Daoy (cell line): ENCODE measurements around the gene NEO1. TPM values are rescaled to one million over a fixed set of nuclear protein-coding genes. Genes with fewer than 3 reads are reported as not detected.

Experiments used
- DNase-seq: peaks from one replicate; pipeline ENCODE4 v3.0.0-alpha.2; 2015; ENCODE audit warnings: low read depth
- total RNA-seq: library from RNA; depleted of rRNA; stranded (reverse); fragments of >200 nt; shearing (Covaris generic); gene quantifications from 2 replicates; pipeline ENCODE4 v1.2.3, GENCODE V29; 2014; rRNA removed

Gene NEO1, protein sequence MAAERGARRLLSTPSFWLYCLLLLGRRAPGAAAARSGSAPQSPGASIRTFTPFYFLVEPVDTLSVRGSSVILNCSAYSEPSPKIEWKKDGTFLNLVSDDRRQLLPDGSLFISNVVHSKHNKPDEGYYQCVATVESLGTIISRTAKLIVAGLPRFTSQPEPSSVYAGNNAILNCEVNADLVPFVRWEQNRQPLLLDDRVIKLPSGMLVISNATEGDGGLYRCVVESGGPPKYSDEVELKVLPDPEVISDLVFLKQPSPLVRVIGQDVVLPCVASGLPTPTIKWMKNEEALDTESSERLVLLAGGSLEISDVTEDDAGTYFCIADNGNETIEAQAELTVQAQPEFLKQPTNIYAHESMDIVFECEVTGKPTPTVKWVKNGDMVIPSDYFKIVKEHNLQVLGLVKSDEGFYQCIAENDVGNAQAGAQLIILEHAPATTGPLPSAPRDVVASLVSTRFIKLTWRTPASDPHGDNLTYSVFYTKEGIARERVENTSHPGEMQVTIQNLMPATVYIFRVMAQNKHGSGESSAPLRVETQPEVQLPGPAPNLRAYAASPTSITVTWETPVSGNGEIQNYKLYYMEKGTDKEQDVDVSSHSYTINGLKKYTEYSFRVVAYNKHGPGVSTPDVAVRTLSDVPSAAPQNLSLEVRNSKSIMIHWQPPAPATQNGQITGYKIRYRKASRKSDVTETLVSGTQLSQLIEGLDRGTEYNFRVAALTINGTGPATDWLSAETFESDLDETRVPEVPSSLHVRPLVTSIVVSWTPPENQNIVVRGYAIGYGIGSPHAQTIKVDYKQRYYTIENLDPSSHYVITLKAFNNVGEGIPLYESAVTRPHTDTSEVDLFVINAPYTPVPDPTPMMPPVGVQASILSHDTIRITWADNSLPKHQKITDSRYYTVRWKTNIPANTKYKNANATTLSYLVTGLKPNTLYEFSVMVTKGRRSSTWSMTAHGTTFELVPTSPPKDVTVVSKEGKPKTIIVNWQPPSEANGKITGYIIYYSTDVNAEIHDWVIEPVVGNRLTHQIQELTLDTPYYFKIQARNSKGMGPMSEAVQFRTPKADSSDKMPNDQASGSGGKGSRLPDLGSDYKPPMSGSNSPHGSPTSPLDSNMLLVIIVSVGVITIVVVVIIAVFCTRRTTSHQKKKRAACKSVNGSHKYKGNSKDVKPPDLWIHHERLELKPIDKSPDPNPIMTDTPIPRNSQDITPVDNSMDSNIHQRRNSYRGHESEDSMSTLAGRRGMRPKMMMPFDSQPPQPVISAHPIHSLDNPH (N-terminal part only)
- 14.5 and 18.1 TPM in 2 replicates for total RNA-seq

- peak; percentile 90 for DNase-seq
These were observed at the start of gene NEO1 for GRCh38 chr15:73051807-73052652. NEO1 (plus strand) TSS chr15:73052463; CDS start chr15:73052676, 213 bp downstream.

- DNase-seq, result no peak
These were observed 47.8 kb upstream of the NEO1 start for GRCh38 chr15:73004462-73004861.

- no peak for DNase-seq
These were observed 47.2 kb upstream of the NEO1 start for GRCh38 chr15:73005032-73005431.

DNA sequence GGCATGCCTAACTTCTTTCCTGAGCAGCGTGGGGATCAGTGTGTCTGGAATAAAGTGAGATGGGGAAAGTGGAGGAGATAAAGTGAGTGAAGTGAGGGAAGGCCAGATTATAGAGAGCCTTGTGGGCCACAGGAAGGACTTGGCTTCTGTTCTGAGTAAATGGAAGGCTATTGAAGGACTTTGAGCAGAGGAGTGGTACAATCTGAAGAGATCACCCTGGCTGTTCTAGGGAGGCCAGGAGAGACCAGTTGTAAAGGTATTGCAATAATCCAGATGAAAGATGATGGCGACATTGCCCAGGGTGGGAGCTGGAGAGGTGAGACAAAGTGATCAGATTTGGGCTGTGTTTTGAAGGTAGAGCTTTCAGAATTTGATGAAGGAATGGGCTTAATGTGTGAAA, 46.8 kb upstream of the NEO1 start:
- no peak for DNase-seq

DNA sequence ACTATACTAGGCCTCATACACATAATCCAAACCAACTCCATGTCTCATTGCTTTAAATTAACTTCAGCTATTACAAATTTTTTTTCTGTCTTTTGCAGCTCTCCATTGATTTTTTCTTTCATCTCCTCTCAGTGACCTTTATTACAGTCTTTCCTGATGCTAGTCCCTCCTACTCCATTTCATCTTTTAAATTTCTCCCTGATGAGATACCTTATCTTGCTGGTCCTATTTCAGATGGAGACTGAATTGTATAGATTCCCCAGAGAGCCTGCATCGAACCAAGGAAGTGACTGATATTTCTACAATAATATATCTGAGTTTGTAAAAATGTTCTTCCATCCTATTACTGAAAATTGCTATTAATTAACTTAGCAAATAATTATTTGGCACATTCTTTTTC, 45.7 kb upstream of the NEO1 start:
- no peak for DNase-seq

DNA sequence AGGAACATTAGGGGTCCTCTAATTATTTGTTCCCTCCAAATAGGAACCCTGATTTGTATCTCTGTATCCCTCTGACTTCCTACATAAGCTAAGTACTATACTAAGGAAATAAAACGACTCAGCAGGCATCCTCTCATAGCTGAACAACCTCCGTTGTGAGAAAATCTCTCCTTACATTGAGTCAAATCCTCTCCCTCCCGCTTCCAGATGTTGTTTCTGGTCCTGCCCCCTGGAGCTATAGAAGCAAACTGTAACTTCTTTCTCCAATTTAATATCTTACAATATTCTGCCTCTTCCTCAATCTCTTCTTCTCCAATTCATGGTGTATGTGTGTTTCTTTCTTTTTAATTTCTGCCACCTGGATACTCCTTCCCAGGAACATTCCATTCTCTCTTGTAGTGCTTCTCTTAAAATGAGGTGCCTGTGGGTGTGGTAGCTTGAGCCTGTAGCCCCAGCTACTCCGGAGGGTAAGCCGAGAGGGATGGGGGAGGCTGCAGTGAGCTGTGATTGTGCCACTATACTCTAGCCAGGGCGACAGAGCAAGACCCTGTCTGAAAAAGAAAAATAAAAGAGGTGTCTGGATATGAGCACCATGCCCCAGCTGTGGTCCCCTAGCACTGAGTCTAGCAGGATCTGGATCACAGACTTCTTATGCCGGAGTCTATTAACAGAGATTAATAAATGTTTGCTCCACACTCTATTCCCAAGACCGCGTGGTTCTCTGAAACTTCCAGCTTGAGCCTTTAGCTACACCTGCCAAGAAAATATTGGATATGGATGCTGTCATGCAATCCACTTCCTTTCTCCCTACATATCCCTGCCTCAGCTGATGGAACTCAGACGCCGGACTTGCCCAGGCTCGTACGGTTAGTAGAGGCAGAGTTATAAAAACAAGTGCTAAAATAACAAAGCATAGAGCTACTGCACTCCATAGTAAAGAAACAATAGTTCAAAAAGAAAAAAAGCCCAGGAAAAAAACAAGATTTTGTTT, 42.9 kb upstream of the NEO1 start:
- DNase-seq, result no peak

GRCh38 chr15:73010154-73011152, 41.8 kb upstream of the NEO1 start:
- no peak for DNase-seq

- DNase-seq, result no peak
These were observed 37.4 kb upstream of the NEO1 start for GRCh38 chr15:73014904-73015303.

DNA sequence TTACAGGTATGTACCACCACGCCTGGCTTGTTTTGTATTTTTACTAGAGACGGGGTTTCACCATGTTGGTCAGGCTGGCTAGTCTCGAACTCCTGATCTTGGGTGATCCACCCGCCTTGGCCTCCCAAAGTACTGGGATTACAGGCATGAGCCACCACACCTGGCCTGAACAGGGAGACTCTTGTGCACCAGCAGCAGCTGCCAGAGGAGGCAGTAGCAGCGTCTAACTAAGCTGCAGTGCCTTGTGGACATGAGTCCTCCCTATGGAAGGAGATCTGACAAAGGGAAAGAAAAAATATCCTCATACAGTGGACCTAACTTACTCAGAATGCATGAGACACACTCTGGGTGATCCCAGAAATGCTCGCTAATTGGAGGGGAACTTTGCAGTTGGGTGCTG, 36.8 kb upstream of the NEO1 start:
- no peak for DNase-seq

DNA sequence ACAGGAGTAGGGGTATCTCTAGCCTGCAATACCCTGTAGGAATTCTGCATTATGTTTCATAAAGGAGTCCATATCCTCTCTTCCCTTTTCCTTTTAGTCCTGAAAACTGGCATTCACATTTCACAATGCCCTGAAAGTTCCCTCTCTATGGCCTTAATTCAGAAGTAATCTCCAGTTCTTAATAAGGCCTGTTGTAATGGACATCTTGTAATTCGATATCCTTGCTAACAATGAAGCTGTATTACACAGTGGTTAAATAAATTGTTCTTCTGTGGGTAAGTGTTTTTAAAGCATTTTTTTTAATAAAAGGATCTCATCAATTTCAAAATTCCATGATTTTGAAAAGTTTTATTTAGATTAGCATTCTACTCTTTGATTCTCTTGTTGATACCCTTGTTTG, 34.3 kb upstream of the NEO1 start:
- DNase-seq, result no peak

- DNase-seq, result no peak
These were observed 33.1 kb upstream of the NEO1 start for GRCh38 chr15:73019154-73019553.

DNA sequence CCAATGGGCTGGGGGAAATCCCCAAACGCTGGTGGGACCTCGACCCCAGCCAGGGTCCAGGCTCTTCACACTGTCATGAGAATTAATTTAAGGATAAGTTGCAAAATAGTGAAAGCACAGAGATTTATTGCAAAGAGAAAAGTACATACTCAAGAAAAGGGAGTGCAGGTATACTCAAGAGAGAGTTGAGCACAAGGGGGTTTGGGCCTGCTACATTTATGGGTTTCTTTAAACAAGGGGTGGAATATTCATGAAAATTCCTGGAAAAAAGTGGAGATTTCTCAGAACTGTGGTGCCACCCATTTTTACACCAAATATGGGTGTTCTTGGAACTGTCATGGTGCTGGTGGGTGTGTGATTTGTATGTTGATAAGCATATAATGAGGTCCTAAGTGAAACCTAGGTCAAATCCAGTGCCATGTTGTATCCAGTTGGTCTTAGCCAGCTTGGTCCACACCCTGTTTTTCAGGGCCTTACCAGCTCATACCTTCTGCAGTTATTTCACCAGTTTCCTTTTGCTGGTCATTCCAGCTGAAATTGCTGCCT, 32.6 kb upstream of the NEO1 start:
- DNase-seq, result no peak

DNA sequence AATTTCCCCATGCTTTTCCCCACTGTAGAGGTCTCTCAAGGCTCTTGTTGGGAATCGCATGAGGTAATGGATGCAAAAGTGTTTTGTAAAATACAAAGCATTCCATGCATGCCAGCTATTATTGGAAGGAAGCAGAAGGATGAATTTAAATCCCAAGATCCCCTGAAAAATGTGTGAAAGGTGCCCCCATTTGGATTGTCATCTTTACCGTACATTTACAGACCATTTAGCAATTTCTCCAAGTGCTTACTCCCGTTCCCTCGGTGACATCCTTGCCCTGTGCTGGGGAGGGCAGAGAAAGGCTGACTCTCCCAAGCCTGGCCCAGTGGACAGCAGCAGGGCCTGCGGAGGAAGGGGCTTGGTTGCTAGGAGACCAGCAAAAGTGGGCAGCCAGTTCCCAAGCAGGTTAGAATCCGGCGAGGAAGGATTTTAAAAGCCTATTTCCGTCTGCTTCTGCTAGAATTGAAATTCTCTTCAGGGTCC, 31.1 kb upstream of the NEO1 start:
- no peak for DNase-seq

- peak; percentile 6 for DNase-seq
These were observed 30.1 kb upstream of the NEO1 start for GRCh38 chr15:73022161-73022560.

GRCh38 chr15:73023071-73023470, 29.2 kb upstream of the NEO1 start:
- DNase-seq, result no peak

DNA sequence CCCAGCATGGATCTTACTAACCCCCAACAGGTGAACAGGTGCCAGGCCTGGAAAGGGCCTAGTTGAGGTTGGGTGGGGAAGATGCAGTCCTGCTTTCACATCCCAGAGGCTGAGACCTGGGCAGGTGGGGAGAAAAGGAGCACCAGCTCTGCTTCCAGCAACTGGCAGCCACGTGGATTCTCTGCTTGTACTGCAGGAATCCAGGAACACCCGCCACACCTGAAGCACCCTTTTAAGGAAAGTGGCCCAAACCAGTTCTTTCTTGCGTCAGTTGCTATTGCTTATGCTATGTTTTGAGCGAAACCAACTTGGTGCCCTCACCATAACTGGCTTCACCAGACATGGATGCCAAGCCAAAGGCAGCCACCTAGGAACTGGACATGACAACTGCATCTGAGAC, 28.1 kb upstream of the NEO1 start:
- DNase-seq, result no peak

GRCh38 chr15:73026511-73027054, 25.7 kb upstream of the NEO1 start:
- no peak for DNase-seq

- DNase-seq, result no peak
These were observed 24.2 kb upstream of the NEO1 start for GRCh38 chr15:73028031-73028430.
